Measurements from ENCODE around the gene TOP1.

DNA sequence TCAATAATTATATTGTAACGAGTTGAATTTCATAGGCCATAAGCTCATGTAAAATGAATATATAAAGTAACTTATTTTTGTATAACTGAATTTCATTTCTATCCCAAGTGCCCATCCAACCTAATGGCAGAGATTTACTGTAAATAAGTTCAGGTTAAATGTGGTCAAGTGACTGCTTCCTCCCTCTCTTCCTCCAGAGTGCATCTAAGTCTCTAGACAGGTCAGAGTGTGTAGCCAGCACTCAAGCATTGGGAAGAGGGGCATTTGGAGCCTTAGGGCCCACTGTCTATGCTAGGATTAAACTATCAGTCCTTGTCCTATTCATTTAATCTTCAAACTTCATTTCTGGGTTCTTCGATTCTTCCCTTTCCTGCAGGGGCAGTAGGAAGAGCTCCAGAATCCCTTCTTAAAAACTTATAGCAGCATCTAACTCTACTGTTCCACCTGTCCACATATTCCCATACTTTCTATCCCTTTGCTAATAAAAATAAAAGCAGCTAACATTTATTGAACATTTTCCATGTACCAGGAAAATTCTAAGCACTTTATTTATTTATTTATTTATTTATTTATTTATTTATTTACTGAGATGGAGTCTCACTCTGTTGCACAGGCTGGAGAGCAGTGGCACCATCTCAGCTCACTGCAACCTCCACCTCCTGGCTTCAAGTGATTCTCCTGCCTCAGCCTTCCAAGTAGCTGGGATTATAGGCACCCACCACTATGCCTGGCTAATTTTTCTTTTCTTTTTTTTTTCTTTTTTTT, 36.1 kb upstream of the TOP1 start:
- TF ChIP-seq CTCF (IDR thresholded peaks at IDR 0.05) = no peak
- TF ChIP-seq POLR2A (IDR thresholded peaks at IDR 0.05) = no peak
